ENCODE results near the gene POLD2. TPM values are rescaled to one million over a fixed set of nuclear protein-coding genes. Genes with fewer than 3 reads are reported as not detected.

The POLD2 gene
- total RNA-seq, 2 experiments from 2014 or later = 45.2 to 48.3 TPM

GRCh38 chr7:44133295-44133694 is 9.9 kb upstream of the POLD2 start:
- Histone ChIP-seq H3K4me3 (ENCODE audit: low read length) (no peak overlapping the region), H3K27me3 (ENCODE audit: control insufficient read depth in 1 of 2, insufficient read depth in 2 of 2, low read length in 2 of 2) (no peaks in the 10 kb centered on the region), H3K27ac (ENCODE audit: low read depth in 1 of 2, low read length in 2 of 2) (no peak overlapping the region), H3K36me3 (ENCODE audit: insufficient read depth, low read length) (no peaks in the 10 kb centered on the region), H3K4me1 (ENCODE audit: insufficient read depth, low read length) (no peaks in the 10 kb centered on the region), H3K9me3 (ENCODE audit: control insufficient read depth in 1 of 2, insufficient read depth in 1 of 2, low read length in 2 of 2) (no peaks in the 10 kb centered on the region)
- H3K27me3 Mint-ChIP-seq = no peaks in the 10 kb centered on the region
- H3K4me1 Mint-ChIP-seq (ENCODE audit: low read depth) = no peaks in the 10 kb centered on the region
- TF ChIP-seq CTCF (IDR thresholded peaks at IDR 0.05) = no peak
- CTCF ChIA-PET = no interaction called here
- POLR2A ChIA-PET = no interaction called here
- no peak overlapping the region for H3K27ac Mint-ChIP-seq
- intact Hi-C loops (cut with DNase I, micrococcal nuclease) = no loop called here
- DNase-seq = no peak
- H3K9me3 Mint-ChIP-seq = no peaks in the 10 kb centered on the region
- no peak overlapping the region for H3K4me3 Mint-ChIP-seq
- no peak for ATAC-seq (ENCODE audit: poor library complexity)
- H3K36me3 Mint-ChIP-seq (ENCODE audit: low read depth) = no peaks in the 10 kb centered on the region

GRCh38 chr7:44132039-44132438 is 8.7 kb upstream of the POLD2 start:
- Histone ChIP-seq H3K9me3 (ENCODE audit: control insufficient read depth in 1 of 2, insufficient read depth in 1 of 2, low read length in 2 of 2) (no peaks in the 10 kb centered on the region), H3K27ac (ENCODE audit: low read depth in 1 of 2, low read length in 2 of 2) (no peak overlapping the region), H3K4me1 (ENCODE audit: insufficient read depth, low read length) (no peaks in the 10 kb centered on the region), H3K27me3 (ENCODE audit: control insufficient read depth in 1 of 2, insufficient read depth in 2 of 2, low read length in 2 of 2) (no peaks in the 10 kb centered on the region), H3K4me3 (ENCODE audit: low read length) (no peak overlapping the region), H3K36me3 (ENCODE audit: insufficient read depth, low read length) (no peaks in the 10 kb centered on the region)
- no peak for TF ChIP-seq CTCF (IDR thresholded peaks at IDR 0.05)
- no peak overlapping the region for H3K27ac Mint-ChIP-seq
- H3K9me3 Mint-ChIP-seq = no peaks in the 10 kb centered on the region
- ATAC-seq (ENCODE audit: poor library complexity) (no peak), DNase-seq (no peak)
- no peak overlapping the region for H3K4me3 Mint-ChIP-seq
- CTCF ChIA-PET = no interaction called here
- intact Hi-C loops (cut with DNase I, micrococcal nuclease) = no loop called here
- no peaks in the 10 kb centered on the region for H3K36me3 Mint-ChIP-seq (ENCODE audit: low read depth)
- POLR2A ChIA-PET = interaction anchor here (1.2 kb wide), 1 partner anchor 9 kb away, joined by 3 read pairs; the partner anchor contains the start of gene POLD2
- no peaks in the 10 kb centered on the region for H3K4me1 Mint-ChIP-seq (ENCODE audit: low read depth)
- H3K27me3 Mint-ChIP-seq = no peaks in the 10 kb centered on the region

GRCh38 chr7:44131173-44132029 is 8.1 kb upstream of the POLD2 start:
- intact Hi-C loops (cut with DNase I, micrococcal nuclease) = no loop called here
- Histone ChIP-seq H3K27me3 (ENCODE audit: control insufficient read depth in 1 of 2, insufficient read depth in 2 of 2, low read length in 2 of 2) (no peaks in the 10 kb centered on the region), H3K27ac (ENCODE audit: low read depth in 1 of 2, low read length in 2 of 2) (no peak overlapping the region), H3K36me3 (ENCODE audit: insufficient read depth, low read length) (no peaks in the 10 kb centered on the region), H3K4me3 (ENCODE audit: low read length) (no peak overlapping the region), H3K4me1 (ENCODE audit: insufficient read depth, low read length) (no peaks in the 10 kb centered on the region), H3K9me3 (ENCODE audit: control insufficient read depth in 1 of 2, insufficient read depth in 1 of 2, low read length in 2 of 2) (no peaks in the 10 kb centered on the region)
- no peaks in the 10 kb centered on the region for H3K9me3 Mint-ChIP-seq
- no peak for DNase-seq
- ChIA-PET POLR2A (interaction anchor here (1.2 kb wide), 1 partner anchor 8 kb away, joined by 3 read pairs; the partner anchor contains the start of gene POLD2), CTCF (no interaction called here)
- H3K36me3 Mint-ChIP-seq (ENCODE audit: low read depth) = no peaks in the 10 kb centered on the region
- no peak overlapping the region for H3K27ac Mint-ChIP-seq
- H3K27me3 Mint-ChIP-seq = no peaks in the 10 kb centered on the region
- TF ChIP-seq CTCF (IDR thresholded peaks at IDR 0.05) = no peak
- H3K4me1 Mint-ChIP-seq (ENCODE audit: low read depth) = no peaks in the 10 kb centered on the region
- no peak overlapping the region for H3K4me3 Mint-ChIP-seq
- no peak for ATAC-seq (ENCODE audit: poor library complexity)

Data from CD4-positive, alpha-beta T cell (primary cell).